NCI-H146 treated with DMSO at 0.1 percent for 48 hours (cell line): ENCODE measurements around the gene IRS4.

Experiments used
- DNase-seq: peaks from one replicate; lab custom pipeline; 2025; ENCODE audit not compliant: unreplicated experiment; lab: John Stamatoyannopoulos, UW

Gene IRS4

GRCh38 chrX:108736509-108737479, at the start of gene IRS4:
Gene IRS4, minus strand, starts transcription at chrX:108736563.
- DNase-seq = peak; percentile 60

- DNase-seq = no peak
These were observed 36.2 kb upstream of the IRS4 start for GRCh38 chrX:108772549-108772948.

- no peak for DNase-seq
These were observed 27.2 kb upstream of the IRS4 start for GRCh38 chrX:108763559-108763958.

- DNase-seq = no peak
These were observed 4.0 kb upstream of the IRS4 start for GRCh38 chrX:108740299-108740774.

GRCh38 chrX:108737754-108738153, 1.4 kb upstream of the IRS4 start:
- no peak for DNase-seq

GRCh38 chrX:108735679-108736508, 469 bp downstream of the IRS4 start:
- DNase-seq = no peak

GRCh38 chrX:108735091-108735678, 1.2 kb downstream of the IRS4 start:
- peak; percentile 22 for DNase-seq

- no peak for DNase-seq
These were observed 1.9 kb downstream of the IRS4 start for GRCh38 chrX:108734426-108734825.

- no peak for DNase-seq
These were observed 3.6 kb downstream of the IRS4 start for GRCh38 chrX:108732630-108733321.

GRCh38 chrX:108731153-108731552, 5.2 kb downstream of the IRS4 start:
- no peak for DNase-seq

GRCh38 chrX:108726748-108727147, 9.6 kb downstream of the IRS4 start:
- no peak for DNase-seq

GRCh38 chrX:108722561-108722960, 13.8 kb downstream of the IRS4 start:
- DNase-seq = no peak

GRCh38 chrX:108712886-108713285, 23.5 kb downstream of the IRS4 start:
- no peak for DNase-seq

- no peak for DNase-seq
These were observed 31.5 kb downstream of the IRS4 start for GRCh38 chrX:108704839-108705238.

GRCh38 chrX:108702530-108702929, 33.8 kb downstream of the IRS4 start:
- no peak for DNase-seq

- DNase-seq = no peak
These were observed 34.7 kb downstream of the IRS4 start for GRCh38 chrX:108701633-108702032.

GRCh38 chrX:108699368-108699767, 37.0 kb downstream of the IRS4 start:
- DNase-seq = no peak

- DNase-seq = no peak
These were observed 39.7 kb downstream of the IRS4 start for GRCh38 chrX:108696690-108697089.
